GM21619 (cell line): ENCODE measurements around the gene RNF224.

ENCODE experiments used
- ATAC-seq: cut with Tn5 transposase; IDR thresholded peaks from one replicate; pipeline ENCODE4 v1.9.1; 2021; ENCODE audit not compliant: unreplicated experiment

The RNF224 gene

GRCh38 chr9:137191691-137192447 lies 35.4 kb upstream of the RNF224 start:
- ATAC-seq = no peak

GRCh38 chr9:137192448-137192780 lies 34.9 kb upstream of the RNF224 start:
- no peak for ATAC-seq

GRCh38 chr9:137192859-137193258 lies 34.4 kb upstream of the RNF224 start:
- ATAC-seq = no peak

- ATAC-seq = no peak
Measured at GRCh38 chr9:137193771-137194170, 33.5 kb upstream of the RNF224 start.

- ATAC-seq = no peak
Measured at GRCh38 chr9:137194388-137194787, 32.9 kb upstream of the RNF224 start.

- no peak for ATAC-seq
Measured at GRCh38 chr9:137194909-137195308, 32.4 kb upstream of the RNF224 start.

GRCh38 chr9:137195525-137196220 lies 31.6 kb upstream of the RNF224 start:
- no peak for ATAC-seq

- ATAC-seq = no peak
Measured at GRCh38 chr9:137198051-137198901, 29.0 kb upstream of the RNF224 start.

GRCh38 chr9:137198902-137199283 lies 28.4 kb upstream of the RNF224 start:
- ATAC-seq = no peak

- ATAC-seq = no peak
Measured at GRCh38 chr9:137199411-137200121, 27.7 kb upstream of the RNF224 start.

- ATAC-seq = peak; percentile 79
Measured at GRCh38 chr9:137200311-137201204, 26.7 kb upstream of the RNF224 start, which contains the start of gene TPRN. Gene TPRN, minus strand, starts transcription at chr9:137200741. Its CDS starts 30 bp downstream, at chr9:137200711.

GRCh38 chr9:137201205-137201868 lies 26.0 kb upstream of the RNF224 start:
- ATAC-seq = no peak

- ATAC-seq = no peak
Measured at GRCh38 chr9:137202966-137203365, 24.3 kb upstream of the RNF224 start.

GRCh38 chr9:137204731-137205125 lies 22.6 kb upstream of the RNF224 start:
- ATAC-seq = no peak

- peak; percentile 49 for ATAC-seq
Measured at GRCh38 chr9:137205126-137206069, 21.9 kb upstream of the RNF224 start, which contains the start of the genes NDOR1 and TMEM203. Gene NDOR1, plus strand, starts transcription at chr9:137205700. Its CDS starts 78 bp downstream, at chr9:137205778. Gene TMEM203, minus strand, starts transcription at chr9:137205648. Its CDS starts 234 bp downstream, at chr9:137205414.

- no peak for ATAC-seq
Measured at GRCh38 chr9:137206602-137207001, 20.7 kb upstream of the RNF224 start.

- ATAC-seq = no peak
Measured at GRCh38 chr9:137211532-137211931, 15.8 kb upstream of the RNF224 start.

- ATAC-seq = no peak
Measured at GRCh38 chr9:137212520-137212919, 14.8 kb upstream of the RNF224 start.
